DMS153 (cell line): ENCODE results near the gene SLC25A34.
A peak's percentile ranks its signal among the peaks of the same experiment; 100 is the strongest.

Source experiments
- DNase-seq: peaks from one replicate; lab custom pipeline; 2025; lab: John Stamatoyannopoulos, UW

Gene SLC25A34

GRCh38 chr1:15733218-15733725, 2.8 kb upstream of the SLC25A34 start:
- no peak for DNase-seq

GRCh38 chr1:15733726-15734226, 2.3 kb upstream of the SLC25A34 start:
- DNase-seq: no peak

GRCh38 chr1:15734296-15734695, 1.8 kb upstream of the SLC25A34 start:
- no peak for DNase-seq

GRCh38 chr1:15734901-15735300, 1.2 kb upstream of the SLC25A34 start:
- DNase-seq: no peak

GRCh38 chr1:15735304-15736037, 587 bp upstream of the SLC25A34 start:
- DNase-seq: no peak

GRCh38 chr1:15736892-15737261, 819 bp downstream of the SLC25A34 start:
- DNase-seq: no peak

GRCh38 chr1:15737324-15738319, 1.6 kb downstream of the SLC25A34 start:
- DNase-seq: no peak

GRCh38 chr1:15738416-15739113, 2.5 kb downstream of the SLC25A34 start:
- no peak for DNase-seq

GRCh38 chr1:15739259-15739658, 3.2 kb downstream of the SLC25A34 start:
- no peak for DNase-seq

- no peak for DNase-seq
Measured at GRCh38 chr1:15739745-15740144, 3.7 kb downstream of the SLC25A34 start.

GRCh38 chr1:15740924-15741850, 5.1 kb downstream of the SLC25A34 start:
- peak; percentile 57 for DNase-seq

- DNase-seq: no peak
Measured at GRCh38 chr1:15742339-15742801, 6.3 kb downstream of the SLC25A34 start, which contains the start of gene TMEM82. Gene TMEM82, plus strand, starts transcription at chr1:15742499. Its CDS starts 61 bp downstream, at chr1:15742560.

- DNase-seq: no peak
Measured at GRCh38 chr1:15744122-15744679, 8.1 kb downstream of the SLC25A34 start.

- no peak for DNase-seq
Measured at GRCh38 chr1:15747378-15747777, 11.3 kb downstream of the SLC25A34 start.

- DNase-seq: no peak
Measured at GRCh38 chr1:15748264-15748663, 12.2 kb downstream of the SLC25A34 start.

- no peak for DNase-seq
Measured at GRCh38 chr1:15748690-15749398, 12.8 kb downstream of the SLC25A34 start.

GRCh38 chr1:15749399-15750291, 13.6 kb downstream of the SLC25A34 start:
- DNase-seq: no peak

GRCh38 chr1:15750924-15751323, 14.9 kb downstream of the SLC25A34 start:
- no peak for DNase-seq

- no peak for DNase-seq
Measured at GRCh38 chr1:15751717-15752116, 15.7 kb downstream of the SLC25A34 start.
